ENCODE results near the gene C14orf93. TPM values are rescaled to one million over a fixed set of nuclear protein-coding genes. Genes with fewer than 3 reads are reported as not detected.

Gene C14orf93
- polyA plus RNA-seq, 1 experiment, result 8.4 TPM

GRCh38 chr14:23049011-23049410 lies 39.1 kb upstream of the C14orf93 start:
- peaks cover 3% of the 10 kb centered on the region; the same call in 1 of the 2 replicates for H3K9me3 ChIP-seq (ENCODE audit: control insufficient read depth, insufficient read depth, low read length)
- no peak for TF ChIP-seq CTCF (IDR thresholded peaks at IDR 0.05; ENCODE audit: low read depth, low read length)
- H3K27ac ChIP-seq (ENCODE audit: low read depth, low read length), result no peak overlapping the region
- CTCF ChIA-PET, result interaction anchor here (0.8 to 2.0 kb wide), 5 partner anchors 9 to 63 kb away, joined by 3 to 7 read pairs (median 4); partner anchors contain the start of gene CDH24
- DNase-seq (ENCODE audit: low read depth, low spot score), result no peak
- POLR2A ChIA-PET, result no interaction called here
- H3K27me3 ChIP-seq (ENCODE audit: control insufficient read depth, insufficient read depth, low read length), result no peaks in the 10 kb centered on the region
- H3K4me3 ChIP-seq (ENCODE audit: low read depth, low read length), result no peak overlapping the region

- ChIA-PET POLR2A (no interaction called here), CTCF (interaction anchor here (1.2 to 2.2 kb wide), 7 partner anchors 8 to 62 kb away, joined by 4 to 9 read pairs (median 7); partner anchors contain the start of gene CDH24)
Measured at GRCh38 chr14:23047751-23048693, 38.1 kb upstream of the C14orf93 start.

GRCh38 chr14:23047034-23047634 lies 37.2 kb upstream of the C14orf93 start:
- CTCF ChIA-PET, result interaction anchor here (0.7 to 2.2 kb wide), 5 partner anchors 9 to 61 kb away, joined by 3 to 9 read pairs (median 8); no protein-coding TSS in a partner anchor
- no peak for DNase-seq (ENCODE audit: low read depth, low spot score)
- Histone ChIP-seq H3K27ac (ENCODE audit: low read depth, low read length) (no peak overlapping the region), H3K9me3 (ENCODE audit: control insufficient read depth, insufficient read depth, low read length) (peaks cover 3% of the 10 kb centered on the region; the same call in 1 of the 2 replicates), H3K27me3 (ENCODE audit: control insufficient read depth, insufficient read depth, low read length) (no peaks in the 10 kb centered on the region), H3K4me3 (ENCODE audit: low read depth, low read length) (no peak overlapping the region)
- TF ChIP-seq CTCF (IDR thresholded peaks at IDR 0.05; ENCODE audit: low read depth, low read length), result no peak
- POLR2A ChIA-PET, result interaction anchor here (0.8 kb wide), 1 partner anchor 9 kb away, joined by 3 read pairs; no protein-coding TSS in a partner anchor

More at GRCh38 chr14:23047751-23048693, 38.1 kb upstream of the C14orf93 start:
- DNase-seq (ENCODE audit: low read depth, low spot score), result no peak
- H3K27ac ChIP-seq (ENCODE audit: low read depth, low read length), result no peak overlapping the region
- no peak for TF ChIP-seq CTCF (IDR thresholded peaks at IDR 0.05; ENCODE audit: low read depth, low read length)
- H3K27me3 ChIP-seq (ENCODE audit: control insufficient read depth, insufficient read depth, low read length), result no peaks in the 10 kb centered on the region
- no peak overlapping the region for H3K4me3 ChIP-seq (ENCODE audit: low read depth, low read length)
- peaks cover 3% of the 10 kb centered on the region; the same call in 1 of the 2 replicates for H3K9me3 ChIP-seq (ENCODE audit: control insufficient read depth, insufficient read depth, low read length)

GRCh38 chr14:23045419-23046357 lies 35.7 kb upstream of the C14orf93 start:
- no peaks in the 10 kb centered on the region for H3K27me3 ChIP-seq (ENCODE audit: control insufficient read depth, insufficient read depth, low read length)
- no peak for DNase-seq (ENCODE audit: low read depth, low spot score)
- POLR2A ChIA-PET, result no interaction called here
- CTCF ChIA-PET, result interaction anchor here (1.8 to 2.2 kb wide), 2 partner anchors 51 to 59 kb away, joined by 7 to 9 read pairs; no protein-coding TSS in a partner anchor
- H3K27ac ChIP-seq (ENCODE audit: low read depth, low read length), result no peak overlapping the region
- TF ChIP-seq CTCF (IDR thresholded peaks at IDR 0.05; ENCODE audit: low read depth, low read length), result no peak
- peaks cover 3% of the 10 kb centered on the region; the same call in 1 of the 2 replicates for H3K9me3 ChIP-seq (ENCODE audit: control insufficient read depth, insufficient read depth, low read length)
- no peak overlapping the region for H3K4me3 ChIP-seq (ENCODE audit: low read depth, low read length)
